HAP-1 (cell line): ENCODE results near the gene DCP1A.
"Not testable (repeated sequence)": the region's sequence is repeated elsewhere in the genome, so short reads cannot be mapped to it uniquely, and the experiment has no call there.

Experiments used
- DNase-seq, 2 experiments: peaks; one replicate each; pipeline ENCODE4 v3.0.0-alpha.2; 2016 to 2020; ENCODE audit warnings: low spot score in 2 of 2
- H3K27me3 ChIP-seq: fragments of 250-450 bp; sonication (Bioruptor Pico); 2 replicates; pipeline ENCODE4 v1.5.1; 2020; ENCODE audit warnings: low read depth, mild to moderate bottlenecking, moderate library complexity
- H3K36me3 ChIP-seq: fragments of 250-450 bp; sonication (Bioruptor Pico); replicated peaks from 2 replicates; pipeline ENCODE4 v1.5.1; 2020; ENCODE audit warnings: mild to moderate bottlenecking
- H3K4me1 ChIP-seq: fragments of 250-450 bp; sonication (Bioruptor Pico); 2 replicates; pipeline ENCODE4 v1.5.1; 2020; ENCODE audit warnings: mild to moderate bottlenecking
- H3K4me3 ChIP-seq: fragments of 250-450 bp; sonication (Bioruptor Pico); 2 replicates; pipeline ENCODE4 v1.5.1; 2020; ENCODE audit warnings: mild to moderate bottlenecking, moderate library complexity
- H3K9me3 ChIP-seq: fragments of 250-450 bp; sonication (Bioruptor Pico); 2 replicates; pipeline ENCODE4 v1.5.1; 2020; ENCODE audit warnings: mild to moderate bottlenecking, moderate library complexity
- in situ Hi-C: fragments of 300-500 bp; cut with MboI; formaldehyde crosslinking; loops from 3 replicates; pipeline ENCODE4 v1.14.3; 2020; ENCODE audit warnings: low sequenced_read_pairs, inconsistent platforms, mixed read lengths

The DCP1A gene

GRCh38 chr3:53311882-53312281 is 35.5 kb downstream of the DCP1A start:
- Histone ChIP-seq H3K4me3 (no peak overlapping the region), H3K9me3 (no peaks in the 10 kb centered on the region), H3K27me3 (no peaks in the 10 kb centered on the region), H3K36me3 (peaks cover 51% of the 10 kb centered on the region), H3K4me1 (no peaks in the 10 kb centered on the region)
- no peak for DNase-seq
- in situ Hi-C loops = no loop called here

- Histone ChIP-seq H3K36me3 (peaks cover 42% of the 10 kb centered on the region), H3K4me1 (no peaks in the 10 kb centered on the region), H3K9me3 (no peaks in the 10 kb centered on the region), H3K27me3 (no peaks in the 10 kb centered on the region), H3K4me3 (no peak overlapping the region)
- DNase-seq = no peak
- in situ Hi-C loops = no loop called here
Measured at GRCh38 chr3:53303957-53304356, 43.4 kb downstream of the DCP1A start.

- in situ Hi-C loops = no loop called here
- no peak for DNase-seq
- Histone ChIP-seq H3K36me3 (peaks cover 42% of the 10 kb centered on the region), H3K27me3 (no peaks in the 10 kb centered on the region), H3K4me3 (no peak overlapping the region), H3K4me1 (no peaks in the 10 kb centered on the region), H3K9me3 (no peaks in the 10 kb centered on the region)
Measured at GRCh38 chr3:53303549-53303948, 43.8 kb downstream of the DCP1A start.

DNA sequence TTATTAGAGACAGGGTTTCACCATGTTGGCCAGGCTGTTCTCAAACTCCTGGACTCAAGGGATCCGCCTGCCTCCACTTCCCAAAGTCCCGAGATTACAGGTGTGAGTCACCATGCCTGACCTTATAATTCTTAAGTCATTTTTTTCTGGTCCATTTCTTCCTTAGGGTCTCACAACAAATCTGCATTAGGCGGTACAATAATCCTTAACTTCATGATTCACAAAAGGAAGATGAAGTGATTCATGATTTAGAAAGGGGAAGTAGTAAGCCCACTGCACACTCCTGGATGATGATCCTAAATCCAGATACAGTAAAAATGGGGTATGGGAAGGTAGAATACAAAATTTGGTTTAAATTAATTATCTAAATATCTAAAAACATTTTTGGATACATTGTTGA is 46.5 kb downstream of the DCP1A start:
- peaks cover 37% of the 10 kb centered on the region for H3K36me3 ChIP-seq
- H3K9me3 ChIP-seq = no peaks in the 10 kb centered on the region
- no peak overlapping the region for H3K4me3 ChIP-seq
- no peaks in the 10 kb centered on the region for H3K27me3 ChIP-seq
- no peak for DNase-seq
- H3K4me1 ChIP-seq = no peaks in the 10 kb centered on the region
- in situ Hi-C loops = no loop called here

DNA sequence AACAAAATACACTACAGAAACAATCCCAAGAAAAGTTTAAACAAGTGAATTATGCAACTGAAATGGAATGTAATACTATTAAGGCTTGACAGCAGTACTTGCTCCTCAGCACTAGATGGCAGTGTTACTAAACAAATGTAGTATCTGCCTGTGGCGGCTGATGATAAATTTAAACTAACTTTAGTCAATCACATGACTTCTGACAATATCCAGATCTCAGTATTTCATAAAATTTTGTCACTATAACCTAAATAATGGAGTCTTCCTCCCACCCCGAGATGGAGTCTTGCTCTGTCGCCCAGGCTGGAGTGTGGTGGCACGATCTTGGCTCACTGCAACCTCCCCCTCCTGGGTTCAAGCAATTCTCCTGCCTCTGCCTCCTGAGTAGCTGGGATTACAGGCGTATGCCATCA is 47.7 kb downstream of the DCP1A start:
- H3K4me1 ChIP-seq, H3K27me3 ChIP-seq, in situ Hi-C loops, H3K9me3 ChIP-seq, H3K4me3 ChIP-seq: not testable (repeated sequence)
- DNase-seq = peak in 1 of 2 experiments; percentile 53
- peaks cover 35% of the 10 kb centered on the region for H3K36me3 ChIP-seq

- Histone ChIP-seq H3K4me3 (no peak overlapping the region), H3K36me3 (peaks cover 14% of the 10 kb centered on the region), H3K4me1 (no peaks in the 10 kb centered on the region), H3K9me3 (no peaks in the 10 kb centered on the region), H3K27me3 (no peaks in the 10 kb centered on the region)
- no peak for DNase-seq
- in situ Hi-C loops = no loop called here
Measured at GRCh38 chr3:53295410-53295809, 51.9 kb downstream of the DCP1A start.

- H3K9me3 ChIP-seq = no peaks in the 10 kb centered on the region
- H3K4me1 ChIP-seq = no peaks in the 10 kb centered on the region
- peaks cover 13% of the 10 kb centered on the region for H3K36me3 ChIP-seq
- no peaks in the 10 kb centered on the region for H3K27me3 ChIP-seq
- no peak overlapping the region for H3K4me3 ChIP-seq
- no peak for DNase-seq
- in situ Hi-C loops = no loop called here
Measured at GRCh38 chr3:53293867-53294266, 53.5 kb downstream of the DCP1A start.

DNA sequence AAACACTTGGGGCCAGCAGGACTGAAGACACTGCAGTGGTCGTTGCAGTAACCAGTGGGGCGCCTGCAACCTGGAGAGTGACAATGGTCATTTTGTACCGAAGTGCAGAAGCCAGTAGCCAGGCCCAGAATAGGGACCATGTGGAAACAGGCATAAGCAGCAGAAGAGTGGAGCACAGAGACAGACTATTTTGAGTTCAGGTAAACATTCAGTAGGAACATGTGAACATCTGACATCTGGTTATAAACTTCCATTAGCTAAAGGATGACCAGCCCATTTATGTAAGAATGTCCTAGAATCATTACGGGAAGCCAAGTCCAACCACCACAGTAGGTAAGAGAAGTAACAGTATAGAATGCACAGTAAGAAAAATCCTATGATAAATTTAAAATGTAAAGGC is 59.1 kb downstream of the DCP1A start:
- H3K36me3 ChIP-seq = peaks cover 43% of the 10 kb centered on the region
- H3K4me1 ChIP-seq = peaks cover 15% of the 10 kb centered on the region
- in situ Hi-C loops = no loop called here

DNA sequence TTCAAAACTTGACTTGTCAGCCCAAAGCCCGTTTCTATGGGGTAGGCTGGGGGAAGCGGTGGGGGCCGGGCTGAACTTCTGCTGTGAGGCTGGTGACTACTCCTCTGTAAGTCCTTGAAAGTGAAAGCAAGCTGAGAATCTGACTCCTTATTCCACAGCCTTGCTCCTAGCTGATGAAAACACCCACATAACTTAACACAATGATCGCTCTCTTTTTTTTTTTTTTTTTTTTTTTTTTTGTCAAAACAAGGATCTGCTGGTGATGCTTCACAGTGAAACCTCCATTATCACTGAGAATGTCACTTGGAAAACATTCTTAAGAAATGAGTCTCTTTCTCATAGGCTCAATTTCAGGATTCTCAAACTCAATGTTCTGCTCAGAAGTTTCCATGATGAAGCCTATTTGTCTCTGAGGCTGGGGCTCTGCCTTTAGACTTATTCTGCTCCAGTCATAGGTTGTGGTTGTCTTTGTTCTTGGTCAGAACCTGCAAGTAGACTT is 60.2 kb downstream of the DCP1A start:
- Histone ChIP-seq H3K27me3 (no peaks in the 10 kb centered on the region), H3K36me3 (peaks cover 41% of the 10 kb centered on the region), H3K4me1 (peaks cover 15% of the 10 kb centered on the region), H3K4me3 (no peak overlapping the region), H3K9me3 (no peaks in the 10 kb centered on the region)
- in situ Hi-C loops = no loop called here
- DNase-seq = peak; percentile 18 to 57

More for the DNA sequence above, 59.1 kb downstream of the DCP1A start:
- Histone ChIP-seq H3K4me3 (no peak overlapping the region), H3K9me3 (no peaks in the 10 kb centered on the region), H3K27me3 (no peaks in the 10 kb centered on the region)
- no peak for DNase-seq

DNA sequence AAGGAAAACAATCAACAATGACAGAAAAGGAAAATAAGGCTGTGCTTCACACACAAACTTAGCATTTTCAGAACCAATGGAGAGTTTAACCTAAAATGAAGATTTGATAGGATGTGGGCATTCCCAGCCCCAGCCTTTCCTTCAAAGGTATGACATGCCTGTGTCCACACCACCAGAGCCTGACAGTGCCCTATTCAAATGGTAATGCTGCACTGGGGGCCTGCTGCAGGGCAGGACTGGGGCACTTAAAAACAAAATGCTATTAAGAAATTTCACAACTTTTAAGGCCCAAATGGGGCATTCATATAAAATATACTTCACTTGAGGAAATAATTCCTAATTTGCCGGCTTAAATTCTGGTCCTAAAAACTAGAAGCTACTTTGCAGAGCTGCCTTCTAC is 60.6 kb downstream of the DCP1A start:
- Histone ChIP-seq H3K36me3 (peaks cover 41% of the 10 kb centered on the region), H3K27me3 (no peaks in the 10 kb centered on the region), H3K4me3 (no peak overlapping the region), H3K4me1 (peaks cover 15% of the 10 kb centered on the region), H3K9me3 (no peaks in the 10 kb centered on the region)
- DNase-seq = peak; percentile 54 to 55
- in situ Hi-C loops = no loop called here

DNA sequence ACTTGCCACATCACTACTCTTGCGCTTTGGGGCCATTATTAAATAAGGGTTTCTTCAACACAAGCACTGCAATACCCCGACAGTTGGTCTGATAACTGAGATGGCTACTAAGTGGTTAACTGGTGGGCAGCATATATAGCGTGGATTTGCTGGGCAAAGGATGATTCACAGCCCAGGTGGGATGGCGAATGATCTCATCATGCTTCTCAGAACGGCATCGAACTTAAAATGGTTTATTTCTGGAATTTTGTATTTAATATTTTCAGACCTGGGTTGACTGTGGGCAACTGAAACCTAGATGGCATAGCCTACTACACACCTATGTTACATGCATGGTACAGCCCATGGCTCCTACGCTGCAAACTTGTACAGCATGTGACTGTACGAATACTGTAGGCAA is 64.8 kb downstream of the DCP1A start:
- Histone ChIP-seq H3K4me1 (peaks cover 14% of the 10 kb centered on the region), H3K9me3 (no peaks in the 10 kb centered on the region), H3K4me3 (no peak overlapping the region), H3K27me3 (no peaks in the 10 kb centered on the region), H3K36me3 (peaks cover 27% of the 10 kb centered on the region)
- in situ Hi-C loops = no loop called here
- no peak for DNase-seq

DNA sequence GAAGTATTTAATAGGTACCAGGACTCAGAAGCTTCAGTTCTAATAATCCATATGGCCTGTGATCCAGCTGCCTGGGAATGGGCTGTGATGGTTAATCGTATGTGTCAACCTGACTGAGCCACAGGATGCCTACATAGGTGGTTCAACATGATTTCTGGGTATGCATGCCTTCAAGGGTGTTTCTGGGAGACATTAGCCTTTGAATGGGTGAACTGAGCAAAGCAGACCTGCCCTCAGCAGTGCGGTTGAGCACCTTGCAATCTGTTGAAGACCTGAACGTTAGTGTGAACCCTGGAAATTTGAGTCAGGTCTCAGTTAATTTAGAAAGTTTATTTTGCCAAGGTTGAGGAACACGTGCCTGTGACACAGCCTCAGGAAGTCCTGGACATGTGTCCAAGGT is 68.7 kb downstream of the DCP1A start:
- in situ Hi-C loops = no loop called here
- Histone ChIP-seq H3K4me1 (peaks cover 2% of the 10 kb centered on the region; the same call in 1 of the 2 replicates), H3K27me3 (no peaks in the 10 kb centered on the region), H3K36me3 (no peaks in the 10 kb centered on the region), H3K4me3 (no peak overlapping the region), H3K9me3 (no peaks in the 10 kb centered on the region)
- no peak for DNase-seq

GRCh38 chr3:53274938-53275605 is 72.3 kb downstream of the DCP1A start:
- no peak for DNase-seq
- Histone ChIP-seq H3K4me3 (no peak overlapping the region), H3K9me3 (no peaks in the 10 kb centered on the region), H3K27me3 (no peaks in the 10 kb centered on the region), H3K36me3 (no peaks in the 10 kb centered on the region), H3K4me1 (peaks cover 9% of the 10 kb centered on the region)
- in situ Hi-C loops = no loop called here

- DNase-seq = no peak
- Histone ChIP-seq H3K36me3 (no peaks in the 10 kb centered on the region), H3K4me1 (peaks cover 15% of the 10 kb centered on the region), H3K4me3 (no peak overlapping the region), H3K9me3 (no peaks in the 10 kb centered on the region), H3K27me3 (no peaks in the 10 kb centered on the region)
- in situ Hi-C loops = no loop called here
Measured at GRCh38 chr3:53273146-53273670, 74.1 kb downstream of the DCP1A start.
